ENCODE data around the gene SLC20A1.

DNA sequence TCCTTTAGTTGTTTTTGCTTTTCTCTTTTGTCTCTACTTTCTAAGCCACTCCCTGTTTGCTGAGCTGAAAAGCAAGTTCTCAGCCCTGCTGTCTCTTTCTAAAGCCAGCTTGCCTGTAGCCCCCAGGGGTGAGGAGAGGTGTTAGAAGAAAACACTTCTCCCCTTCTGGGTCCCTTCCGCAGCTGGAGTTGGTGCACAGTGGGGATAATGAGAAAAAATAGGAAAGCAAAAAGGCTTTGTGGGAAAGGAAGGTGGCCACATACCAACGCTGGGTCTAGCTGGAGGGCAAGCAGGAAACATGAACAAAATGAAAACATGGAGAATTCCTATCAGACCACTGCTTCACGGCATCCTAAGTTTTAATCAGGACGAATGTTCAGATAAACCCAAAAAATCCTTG lies 15.5 kb upstream of the SLC20A1 start:
- TF ChIP-seq CTCF (IDR thresholded peaks at IDR 0.05) = no peak
- TF ChIP-seq POLR2A (IDR thresholded peaks at IDR 0.05) = no peak
- no peak for TF ChIP-seq EP300 (IDR thresholded peaks at IDR 0.05; ENCODE audit: low read depth)
